GM21723 (cell line): ENCODE data around the gene ESPN.
A peak's percentile ranks its signal among the peaks of the same experiment; 100 is the strongest.
"Not testable (repeated sequence)": the region's sequence is repeated elsewhere in the genome, so short reads cannot be mapped to it uniquely, and the experiment has no call there.

Source experiments
- ATAC-seq: cut with Tn5 transposase; IDR thresholded peaks from one replicate; pipeline ENCODE4 v1.9.1; 2021; ENCODE audit warnings: mild to moderate bottlenecking, moderate library complexity; ENCODE audit not compliant: unreplicated experiment

The ESPN gene

DNA sequence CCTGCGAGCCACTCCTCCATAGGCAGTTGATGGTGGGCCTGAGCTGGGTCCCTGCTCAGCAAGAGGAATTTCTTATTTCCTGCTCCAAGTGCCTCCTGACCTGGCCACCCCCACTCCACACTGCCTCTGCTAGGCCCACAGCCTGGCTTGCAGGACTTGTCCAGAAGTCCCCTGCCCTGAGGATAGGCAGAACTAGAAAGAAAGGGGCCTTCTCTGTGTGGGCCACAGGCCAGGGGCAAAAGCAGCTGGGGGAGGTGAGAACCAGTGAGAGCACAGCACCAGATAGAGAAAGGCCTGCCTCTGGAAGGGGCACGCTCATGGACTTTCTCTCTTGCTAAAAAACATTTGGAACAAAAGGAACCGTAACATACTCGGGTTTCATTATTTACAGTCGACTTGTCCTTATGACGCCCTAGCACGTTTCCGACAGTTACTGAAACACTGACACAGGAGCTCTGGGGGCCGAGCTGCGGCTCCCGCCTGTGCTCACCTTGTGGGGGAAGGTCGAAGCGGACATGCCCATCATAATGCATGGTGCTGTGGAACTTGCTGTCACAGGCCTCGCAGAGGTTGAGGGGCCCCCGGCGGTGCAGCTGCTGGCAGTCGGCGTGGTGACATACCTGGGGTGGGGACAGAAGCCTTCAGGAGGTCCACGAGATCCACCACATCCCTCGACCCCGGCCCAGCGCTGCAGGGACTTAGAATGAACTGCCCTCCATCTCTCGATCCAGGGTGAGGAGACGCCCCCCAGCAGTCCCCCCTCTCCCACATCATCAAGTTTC, 52.7 kb downstream of the ESPN start:
- no peak for ATAC-seq

DNA sequence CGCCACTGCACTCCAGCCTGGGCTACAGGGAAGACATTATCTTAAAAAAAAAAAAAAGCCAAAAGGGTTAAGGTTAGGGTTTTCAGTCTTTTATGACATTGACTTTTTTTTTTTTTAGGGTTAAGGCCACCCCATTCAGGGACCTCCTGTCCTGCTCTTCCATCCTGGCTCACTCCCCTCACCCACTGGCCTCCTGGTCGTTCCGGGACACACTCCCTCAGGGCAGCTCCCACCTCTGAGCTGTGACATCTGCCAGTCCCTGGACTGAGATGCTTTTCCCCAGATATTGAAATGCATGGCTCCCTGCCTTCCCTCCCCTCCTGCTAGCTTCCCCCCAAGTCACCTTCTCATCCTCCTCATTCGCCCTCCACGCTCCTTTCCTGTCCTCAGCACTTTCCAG, 57.2 kb downstream of the ESPN start:
- no peak for ATAC-seq

DNA sequence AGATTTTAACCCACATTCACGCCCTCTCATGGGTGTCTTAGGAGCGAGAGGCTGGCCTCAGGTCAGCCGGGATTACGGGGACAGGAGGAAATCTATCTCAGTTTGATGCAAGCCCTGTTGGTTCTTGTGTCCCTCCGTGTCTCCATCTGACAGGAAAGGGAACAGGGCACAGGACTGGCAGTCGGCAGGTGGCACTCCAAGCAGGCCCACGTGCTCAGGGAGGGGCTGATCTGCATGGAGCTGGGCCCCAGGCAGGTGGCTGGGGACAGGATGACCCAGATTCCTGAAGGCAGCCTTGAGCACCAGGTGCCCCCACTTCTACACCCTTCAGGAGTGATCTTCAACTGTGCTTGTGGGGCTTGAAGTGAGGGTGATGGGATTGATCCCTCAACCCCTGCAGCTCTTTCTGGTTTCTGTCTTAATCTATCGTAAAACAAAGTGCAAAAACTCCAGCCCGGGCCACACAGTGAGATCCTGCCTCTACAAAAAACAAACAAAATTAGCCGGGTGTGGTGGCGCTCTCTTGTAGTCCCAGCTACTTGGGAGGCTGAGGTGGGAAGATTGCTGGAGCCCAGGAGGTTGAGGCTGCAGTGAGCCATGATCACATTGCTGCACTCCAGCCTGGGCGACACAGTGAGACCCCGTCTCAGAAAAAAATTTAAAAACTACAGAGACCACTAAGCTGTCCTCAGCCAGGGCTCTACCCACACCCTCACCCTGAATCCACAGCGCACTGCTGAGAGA, 58.6 kb downstream of the ESPN start:
- ATAC-seq = no peak

DNA sequence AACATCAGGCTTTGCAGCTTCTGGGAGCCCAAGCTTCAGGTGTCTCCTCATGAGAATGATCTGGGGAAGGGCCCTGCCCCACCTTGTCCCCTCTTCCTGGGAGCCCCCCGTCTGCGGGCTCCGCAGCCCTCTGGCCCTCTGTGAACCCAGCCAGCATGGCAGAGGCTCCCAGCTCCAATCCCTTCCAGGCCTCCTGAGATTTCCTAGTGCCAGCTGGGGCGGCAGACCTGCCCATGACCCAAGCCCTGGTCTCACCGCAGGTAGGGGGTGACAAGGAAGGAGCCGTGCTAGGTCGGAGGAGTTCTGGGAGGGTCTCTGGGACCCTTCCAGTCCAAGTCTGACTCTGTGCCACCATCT, 59.2 kb downstream of the ESPN start:
- ATAC-seq = no peak

DNA sequence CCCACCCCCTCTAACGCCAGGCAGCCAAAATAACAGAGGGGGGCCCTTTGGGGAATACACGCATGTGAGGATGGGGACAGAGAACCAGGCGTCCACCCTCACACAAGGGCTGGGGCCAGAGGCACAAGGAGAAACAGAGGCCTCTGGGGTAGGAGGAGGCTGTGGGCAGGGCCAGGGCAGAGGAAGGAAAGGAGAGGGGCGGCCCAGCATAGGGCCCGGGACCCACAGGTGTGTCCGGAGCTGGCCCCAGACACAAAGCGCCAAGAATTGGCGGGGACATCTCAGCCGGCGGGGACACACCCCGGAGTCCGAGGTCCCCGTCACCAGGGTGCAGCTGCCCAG, 60.2 kb downstream of the ESPN start:
- ATAC-seq = no peak

DNA sequence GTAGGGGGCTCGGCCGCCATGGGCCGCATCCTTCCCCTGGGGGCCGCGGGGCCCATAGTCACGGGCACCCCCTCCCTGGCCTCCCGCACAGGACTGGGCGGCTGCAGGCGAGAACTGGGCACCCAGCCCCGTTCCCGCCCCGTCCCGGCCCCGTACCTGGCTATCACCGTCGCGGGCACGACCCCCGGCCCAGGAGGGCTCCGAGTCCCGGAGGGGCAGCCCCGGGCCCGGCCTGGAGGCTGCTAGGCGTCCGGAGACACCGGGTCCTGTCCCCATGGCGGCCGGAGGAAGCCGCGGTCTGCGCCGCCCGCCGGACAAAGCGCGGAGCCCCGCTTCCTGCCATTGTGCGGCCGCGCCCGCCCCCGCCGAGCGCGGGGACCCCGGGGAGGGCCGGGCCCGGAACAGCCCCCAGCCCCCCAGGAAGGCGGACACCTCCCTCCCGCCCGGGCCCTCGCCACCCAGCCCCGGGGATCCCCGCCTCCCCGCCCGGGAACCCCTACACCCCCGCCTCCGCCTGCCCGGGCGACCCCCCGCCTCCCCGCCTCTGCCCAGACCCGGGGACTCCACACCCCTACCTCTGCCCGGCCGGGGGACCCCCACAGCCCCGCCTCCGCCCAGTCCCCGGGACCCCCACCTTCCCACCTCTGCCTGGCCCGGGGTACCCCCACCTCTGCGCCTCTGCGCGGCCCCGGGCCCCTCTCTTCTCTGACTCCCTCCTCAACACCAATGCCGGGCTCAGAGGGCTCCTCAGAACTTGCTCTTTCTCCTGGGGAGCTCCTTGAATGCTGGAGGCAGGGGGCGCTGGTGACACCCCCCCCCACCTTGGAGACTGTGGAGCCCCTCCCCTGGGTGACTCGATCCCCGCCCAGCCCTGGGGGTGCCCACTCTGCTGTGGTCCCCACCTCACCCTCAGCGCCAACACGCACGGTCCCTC, 60.9 kb downstream of the ESPN start:
- ATAC-seq = no peak

DNA sequence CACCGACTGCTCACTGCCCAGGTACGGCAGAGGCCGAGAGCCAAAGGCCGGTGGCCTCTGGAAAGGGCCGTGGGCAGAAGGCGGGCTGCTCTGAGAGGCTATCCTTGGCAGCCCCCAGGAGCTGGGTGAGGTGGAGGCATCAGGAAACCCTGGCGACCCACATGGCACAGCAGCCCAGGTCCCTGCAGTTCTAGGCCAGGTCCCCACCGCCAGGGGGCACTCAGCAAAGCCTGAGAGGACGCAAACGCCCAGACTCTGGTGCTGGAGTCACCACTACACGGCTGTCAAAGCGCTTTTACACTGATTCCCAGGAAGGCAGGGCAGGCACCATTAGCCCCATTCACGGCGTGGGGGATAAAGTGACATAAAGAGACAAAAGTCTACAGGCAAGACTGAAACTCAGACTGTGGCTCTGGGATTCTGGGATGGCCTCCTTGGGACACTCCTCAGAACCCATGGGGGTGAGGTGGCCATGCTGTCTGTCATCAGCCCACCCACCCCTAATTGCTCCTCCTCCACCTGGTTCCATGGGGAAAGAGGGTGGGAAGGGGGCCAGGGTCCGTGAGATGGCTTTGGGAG, 61.9 kb downstream of the ESPN start:
- ATAC-seq = no peak

DNA sequence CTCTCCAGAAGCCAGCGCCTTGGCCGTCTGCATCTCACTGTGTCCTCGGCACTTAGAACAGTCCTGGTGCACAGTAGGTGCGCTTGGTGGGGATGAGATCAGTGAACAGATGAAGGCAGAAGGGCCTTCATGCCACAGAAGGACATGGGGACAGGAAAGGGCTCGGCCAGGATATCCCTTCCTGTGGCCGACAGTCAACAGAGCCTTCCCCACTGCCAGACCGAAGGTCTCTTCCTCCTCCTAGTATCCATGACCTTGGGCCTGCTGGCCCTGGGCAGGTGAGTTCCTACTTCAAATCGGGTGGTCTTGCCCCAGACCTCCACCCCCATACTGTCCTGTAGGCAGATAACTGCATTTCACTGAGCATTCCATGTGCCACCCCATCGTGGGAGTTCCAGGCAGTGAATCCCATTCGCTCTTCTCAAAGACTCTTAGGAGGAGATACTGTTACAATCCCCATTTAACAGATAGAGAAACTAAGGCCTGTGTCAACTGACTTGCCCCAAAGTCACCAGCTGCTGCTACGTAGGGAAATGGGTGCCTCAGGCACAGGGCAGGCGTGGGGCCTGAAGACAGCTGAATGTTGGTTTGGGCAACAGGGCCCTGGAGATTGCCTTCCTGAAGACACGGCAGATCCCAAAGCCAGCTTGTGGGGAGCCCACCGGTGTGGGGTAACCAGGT, 63.4 kb downstream of the ESPN start:
- no peak for ATAC-seq

DNA sequence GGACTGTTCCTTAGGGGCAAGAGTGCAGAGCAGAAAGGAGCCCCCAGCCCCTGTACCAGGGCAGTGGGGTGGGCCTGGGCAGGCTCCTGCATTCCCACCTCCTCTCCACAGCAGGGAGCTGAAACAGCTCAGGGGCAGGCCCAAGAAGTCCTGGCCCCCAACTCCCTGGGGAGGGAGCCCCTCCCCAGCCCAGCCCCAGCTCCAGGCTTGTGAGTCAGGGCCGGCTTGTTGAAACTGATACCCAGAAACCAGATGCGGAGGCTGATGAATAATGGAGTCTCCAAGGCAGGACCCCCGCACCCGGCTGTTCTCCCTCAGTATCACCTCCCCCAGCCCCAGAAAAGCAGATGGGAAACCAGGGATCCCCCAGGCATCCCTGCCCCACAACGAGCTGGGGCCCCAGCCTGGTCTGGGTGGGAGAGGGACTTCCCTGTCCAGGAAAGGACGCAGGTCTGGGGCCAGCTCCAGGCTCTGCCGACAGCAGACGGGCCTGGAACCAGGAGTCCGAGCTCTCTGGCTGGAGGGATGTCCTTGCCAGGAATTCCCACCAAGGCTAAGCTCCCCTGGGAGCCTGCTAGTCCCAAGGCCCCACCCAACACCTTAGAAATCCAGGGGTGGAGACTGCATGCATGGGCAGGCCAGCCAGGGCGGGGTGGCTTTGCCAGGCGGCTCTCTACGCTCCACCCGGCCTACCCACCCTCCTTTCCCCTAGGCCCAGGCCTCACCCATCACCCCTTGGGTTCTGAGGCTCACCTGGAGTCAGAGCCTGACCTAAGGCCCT, 64.2 kb downstream of the ESPN start:
- ATAC-seq = no peak

DNA sequence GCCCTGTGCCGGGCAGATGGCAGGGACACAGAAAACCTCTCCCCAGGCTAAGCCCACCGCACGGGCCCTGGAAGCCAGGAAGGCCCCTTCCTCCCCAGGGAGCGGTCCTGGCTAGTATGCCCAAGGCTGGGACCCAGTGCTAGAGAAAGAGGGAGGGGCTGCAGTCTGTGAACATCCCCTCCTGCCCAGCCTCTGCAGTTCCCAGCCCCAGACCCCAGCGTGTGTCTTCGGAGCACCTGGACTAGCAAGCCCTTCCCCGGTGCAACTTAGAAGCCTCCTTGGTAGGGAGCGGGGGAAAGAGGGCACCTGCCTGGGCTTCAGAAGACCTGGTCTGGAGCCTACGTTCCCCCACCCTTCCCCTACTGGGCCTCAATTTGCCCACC, 64.8 kb downstream of the ESPN start:
- no peak for ATAC-seq

DNA sequence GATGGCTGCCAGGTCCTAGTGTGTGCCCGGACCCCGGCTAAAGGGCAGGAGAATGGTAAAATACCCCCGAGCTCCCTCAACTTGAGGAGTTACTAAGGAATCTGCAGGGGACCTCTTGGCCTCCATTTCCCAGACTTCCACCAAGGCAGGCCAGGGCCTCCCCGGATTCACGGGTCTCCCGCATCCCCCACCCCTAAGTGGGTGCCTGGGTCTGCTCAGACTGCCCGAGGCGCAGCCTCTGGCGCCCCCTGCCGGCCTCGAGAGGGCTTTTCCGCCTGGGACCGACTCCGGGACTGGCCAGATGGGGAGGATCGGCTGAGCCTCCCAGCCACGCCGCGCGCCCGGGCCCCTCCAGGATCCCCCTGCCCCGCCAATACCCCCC, 65.2 kb downstream of the ESPN start:
- peak; percentile 70 for ATAC-seq

DNA sequence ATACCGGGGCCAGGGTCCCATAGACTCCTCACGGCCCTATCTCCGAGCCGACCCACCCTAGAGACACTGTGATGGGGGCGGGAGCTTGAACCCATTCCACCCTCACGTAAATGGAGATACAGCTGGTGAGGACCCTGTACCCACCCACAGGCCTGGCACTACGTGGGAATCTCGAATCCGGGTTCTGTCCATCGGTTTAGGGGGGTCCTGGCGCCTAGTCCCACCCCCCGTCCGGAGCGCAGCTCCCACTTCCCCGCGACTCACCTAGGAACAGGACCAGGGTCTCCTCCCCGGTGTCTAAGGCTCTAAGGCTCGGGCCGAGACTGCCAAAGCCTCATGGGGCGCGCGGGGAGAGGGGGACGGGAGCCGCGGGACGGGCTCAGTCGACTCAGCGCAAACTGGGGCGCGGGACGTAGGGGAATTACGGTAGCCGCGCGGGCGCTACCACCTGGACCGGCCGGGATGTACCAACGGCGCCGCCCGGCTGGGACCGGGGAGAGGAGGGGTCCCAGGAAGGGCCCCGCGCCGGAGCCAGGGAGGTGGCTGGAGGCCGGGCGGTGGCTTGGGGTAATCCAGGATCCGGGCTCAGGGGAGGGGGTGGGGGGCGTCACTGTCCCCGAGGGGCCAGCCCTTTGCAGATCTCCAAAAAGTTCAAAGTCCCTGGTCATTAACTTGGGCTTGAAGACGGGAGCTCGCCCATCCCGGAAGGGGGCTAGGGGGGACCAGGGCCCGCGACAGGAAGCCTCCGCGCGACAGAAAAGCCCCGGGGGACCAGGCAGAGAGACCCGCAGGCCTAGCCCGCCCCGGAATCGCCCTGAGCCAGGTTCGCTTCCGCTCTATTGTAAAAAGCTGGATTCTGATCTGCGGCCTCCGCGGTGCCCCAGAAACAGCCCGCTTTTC, 65.9 kb downstream of the ESPN start:
- ATAC-seq = peak; percentile 49

DNA sequence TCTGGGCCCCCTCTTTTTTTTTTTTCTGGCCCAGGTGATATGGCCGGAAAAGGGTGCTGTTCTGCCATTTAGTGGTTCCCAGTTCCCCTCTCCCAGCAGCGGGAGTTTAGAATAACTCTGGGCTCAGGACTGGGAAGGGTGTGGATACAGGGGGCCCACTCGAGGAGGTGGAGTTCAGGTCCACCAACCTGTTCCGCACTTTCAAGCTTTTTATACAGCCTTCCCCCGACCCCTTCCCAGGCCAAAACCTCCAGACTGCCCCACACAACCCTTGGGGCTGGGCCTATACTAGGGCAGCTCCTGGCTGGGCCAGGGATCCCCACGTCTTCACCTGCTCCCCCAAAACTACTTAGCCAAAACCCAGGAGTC, 66.5 kb downstream of the ESPN start:
- no peak for ATAC-seq

DNA sequence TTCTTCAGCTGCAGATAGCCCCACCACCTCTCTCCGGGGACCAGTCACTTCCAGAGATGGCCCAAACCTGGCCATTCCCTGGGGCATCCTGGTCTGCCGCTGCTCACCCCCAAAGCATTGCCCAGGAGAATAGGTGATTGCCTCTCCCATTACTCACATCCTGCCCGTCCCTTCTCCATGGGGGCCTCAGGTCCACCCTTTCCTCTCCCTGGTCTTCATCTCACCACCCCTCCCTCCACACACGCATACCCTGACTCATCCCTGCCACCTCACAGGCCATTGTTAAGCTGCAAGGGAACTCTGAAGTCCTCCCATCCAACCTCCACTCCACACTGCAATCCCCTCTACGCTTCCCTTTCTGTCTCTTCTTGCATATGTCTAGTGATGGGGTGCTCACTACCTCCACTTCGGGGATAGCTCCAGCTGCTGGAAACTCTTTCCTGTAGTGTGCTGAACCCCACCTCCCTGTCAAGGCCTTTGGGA, 66.9 kb downstream of the ESPN start, which contains the start of gene PLEKHG5:
Gene PLEKHG5 (minus strand): TSS at position 188 of the 483 bp plus-strand sequence. CDS start 14,096 bp downstream, outside the sequence.
- no peak for ATAC-seq

DNA sequence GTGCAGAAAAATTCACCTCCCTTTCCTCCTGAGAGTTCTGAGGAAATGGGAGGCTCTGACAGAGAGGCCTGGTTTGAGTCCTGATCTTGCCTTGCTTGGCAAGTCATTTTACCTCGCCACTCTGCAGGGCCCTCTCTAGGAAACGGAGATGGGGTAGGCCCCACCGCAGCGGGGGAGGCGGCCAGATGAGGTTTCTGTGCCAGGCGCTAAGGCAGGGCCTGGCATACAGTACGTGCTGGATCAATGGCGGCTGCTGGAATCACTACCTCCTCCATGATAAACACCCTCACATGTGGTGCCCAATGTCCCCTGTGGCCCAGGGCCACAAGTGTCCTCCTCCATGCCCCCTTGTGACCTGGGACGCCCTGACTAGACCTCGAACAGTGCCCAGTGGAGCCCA, 67.4 kb downstream of the ESPN start:
- ATAC-seq = no peak

DNA sequence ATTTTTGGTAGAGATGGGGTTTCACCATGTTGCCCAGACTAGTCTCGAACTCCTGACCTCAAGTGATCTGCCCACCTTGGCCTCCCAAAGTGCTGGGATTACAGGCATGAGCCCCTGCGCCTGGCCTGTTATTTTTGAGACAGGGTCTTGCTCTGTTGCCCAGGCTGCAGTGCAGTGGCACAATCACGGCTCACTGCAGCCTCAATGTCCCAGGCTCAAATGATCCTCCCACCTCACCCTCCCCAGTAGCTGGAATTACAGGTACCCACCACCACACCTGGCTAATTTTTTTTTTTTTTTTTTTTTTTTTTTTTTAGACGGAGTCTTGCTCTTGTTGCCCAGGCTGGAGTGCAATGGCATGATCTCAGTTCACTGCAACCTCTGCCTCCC, 69.3 kb downstream of the ESPN start:
- ATAC-seq = not testable (repeated sequence)

DNA sequence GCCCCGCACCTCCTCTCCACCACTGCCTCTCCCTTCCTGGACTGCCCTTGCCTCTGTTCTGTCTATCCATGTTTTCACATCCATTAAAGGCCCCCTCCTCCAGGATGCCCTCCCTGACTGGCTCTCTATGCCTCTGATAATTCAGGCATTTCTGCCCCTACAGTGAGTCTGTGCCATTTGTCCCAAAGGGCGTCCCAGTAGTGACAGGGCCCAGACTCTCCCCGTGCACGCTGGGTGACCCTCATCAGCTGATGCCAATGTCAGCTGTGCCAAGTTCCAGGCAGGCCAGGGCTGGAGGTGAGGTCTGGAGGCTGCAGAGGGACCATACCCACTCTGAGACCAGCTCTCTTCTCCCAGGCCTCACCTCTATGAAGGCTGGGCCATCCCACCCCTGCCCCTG, 70.1 kb downstream of the ESPN start:
- ATAC-seq = no peak

DNA sequence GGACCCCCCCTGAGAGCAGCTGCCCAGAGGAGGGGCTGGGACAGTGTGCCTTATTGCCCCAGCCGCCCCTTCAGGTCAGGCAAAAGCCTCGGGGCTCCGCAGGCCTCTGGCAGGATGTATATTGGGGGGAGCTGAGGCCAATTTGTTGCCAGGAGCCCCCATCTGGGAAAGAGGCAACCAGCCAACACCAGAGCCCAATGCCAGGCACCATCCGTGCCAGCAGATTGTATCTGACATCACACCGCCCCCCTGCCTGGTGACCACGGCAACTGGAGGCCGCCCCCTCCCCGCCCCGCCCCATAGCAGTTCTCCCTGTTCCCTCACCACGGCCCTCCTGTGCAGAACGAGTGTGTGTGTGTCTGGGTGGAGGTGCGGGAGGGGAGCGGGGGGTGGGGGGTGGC, 70.5 kb downstream of the ESPN start:
- ATAC-seq = no peak
